HG02938 (cell line): ENCODE results near the gene RGS14.
"Not testable (repeated sequence)": the region's sequence is repeated elsewhere in the genome, so short reads cannot be mapped to it uniquely, and the experiment has no call there.

ENCODE experiments used
- ATAC-seq: cut with Tn5 transposase; IDR thresholded peaks from one replicate; pipeline ENCODE4 v1.9.1; 2021; ENCODE audit warnings: mild to moderate bottlenecking, moderate library complexity; ENCODE audit not compliant: unreplicated experiment

RGS14 gene

GRCh38 chr5:177399997-177400868 lies 42.5 kb downstream of the RGS14 start, which contains the start of gene PFN3:
Gene PFN3 (minus strand): TSS chr5:177400661. CDS start chr5:177400576, 85 bp downstream.
- ATAC-seq, result no peak

GRCh38 chr5:177402271-177403043 lies 44.7 kb downstream of the RGS14 start:
- ATAC-seq, result no peak

DNA sequence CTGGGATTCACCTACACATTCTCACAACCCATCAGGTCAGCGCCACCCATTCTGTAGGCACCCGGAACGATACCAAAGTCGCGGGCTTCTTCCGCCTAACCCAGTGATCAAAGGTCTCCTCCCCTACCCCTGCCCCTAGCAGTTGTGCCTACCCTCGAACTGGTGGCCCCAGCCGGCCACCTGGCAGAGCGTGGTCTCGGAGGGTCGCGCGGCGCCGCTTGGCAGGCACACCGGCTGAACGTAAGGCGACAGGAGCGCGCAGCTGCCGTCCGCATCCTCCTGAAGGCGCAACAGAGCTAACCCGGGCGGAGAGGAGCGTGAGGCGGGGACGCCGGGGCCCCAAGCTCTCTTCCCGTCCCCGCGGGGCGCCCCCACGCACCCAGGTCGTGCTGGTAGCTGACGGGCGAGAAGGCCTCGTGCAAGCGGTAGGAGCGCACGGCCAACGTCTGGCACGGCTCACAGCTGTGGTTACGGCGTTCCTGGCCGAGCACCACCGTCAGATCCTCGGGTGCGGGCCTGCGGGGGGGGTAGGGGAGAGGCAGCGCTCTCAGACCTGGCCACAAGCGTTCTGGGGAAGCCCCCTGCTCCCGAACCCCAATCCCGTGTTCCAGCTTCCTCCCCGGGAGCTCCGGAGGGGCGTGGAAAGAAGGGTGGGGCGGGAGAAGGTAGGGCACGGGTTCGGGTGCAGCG lies 45.5 kb downstream of the RGS14 start:
- ATAC-seq, result peak; percentile 23

DNA sequence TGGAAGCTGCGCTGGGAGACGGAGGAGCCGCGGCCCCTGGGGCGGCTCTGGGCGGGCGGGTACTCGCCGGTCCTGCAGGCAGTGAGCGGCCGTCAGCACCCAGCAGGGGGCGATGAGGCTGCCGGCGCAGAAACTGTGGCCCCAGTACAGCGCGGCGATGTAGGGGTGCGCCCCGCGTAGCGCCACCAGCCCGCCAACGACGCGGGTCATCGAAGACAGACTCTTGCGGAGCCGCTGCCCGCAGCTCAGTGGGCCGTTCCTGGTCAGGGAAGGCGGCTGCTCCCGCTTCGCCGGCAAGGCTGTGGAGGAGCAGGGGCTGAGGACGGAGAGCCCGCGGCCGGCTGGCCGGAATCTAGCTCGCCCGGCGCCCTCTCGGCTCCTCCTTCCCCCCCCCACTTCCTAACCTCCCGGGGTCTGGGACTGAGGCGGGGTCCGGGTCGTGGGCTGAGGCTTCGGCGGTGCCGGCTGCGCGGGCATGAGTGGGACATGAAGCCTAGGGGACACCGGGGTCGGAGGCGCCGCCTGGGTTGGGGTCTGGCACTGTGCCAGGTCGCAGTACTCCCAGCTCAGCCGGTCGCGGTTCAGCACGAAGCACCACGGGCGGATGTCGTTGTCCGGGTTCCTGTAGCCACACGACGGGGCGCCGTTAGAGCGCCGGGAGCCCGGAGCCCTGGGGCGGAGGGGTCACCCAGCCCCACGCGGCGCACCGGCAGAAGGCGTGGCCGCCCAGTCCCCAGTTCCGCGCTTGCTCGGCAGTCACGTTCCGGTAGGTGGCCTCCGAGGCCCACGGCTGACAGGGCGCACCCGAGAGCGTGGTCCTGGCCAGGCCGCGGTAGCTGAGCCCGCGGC lies 46.3 kb downstream of the RGS14 start:
- ATAC-seq, result peak; percentile 63

- no peak for ATAC-seq
Observed at GRCh38 chr5:177404641-177405179, 47.0 kb downstream of the RGS14 start.

GRCh38 chr5:177405312-177405711 lies 47.6 kb downstream of the RGS14 start:
- ATAC-seq, result no peak

- no peak for ATAC-seq
Observed at GRCh38 chr5:177405805-177406204, 48.1 kb downstream of the RGS14 start.

DNA sequence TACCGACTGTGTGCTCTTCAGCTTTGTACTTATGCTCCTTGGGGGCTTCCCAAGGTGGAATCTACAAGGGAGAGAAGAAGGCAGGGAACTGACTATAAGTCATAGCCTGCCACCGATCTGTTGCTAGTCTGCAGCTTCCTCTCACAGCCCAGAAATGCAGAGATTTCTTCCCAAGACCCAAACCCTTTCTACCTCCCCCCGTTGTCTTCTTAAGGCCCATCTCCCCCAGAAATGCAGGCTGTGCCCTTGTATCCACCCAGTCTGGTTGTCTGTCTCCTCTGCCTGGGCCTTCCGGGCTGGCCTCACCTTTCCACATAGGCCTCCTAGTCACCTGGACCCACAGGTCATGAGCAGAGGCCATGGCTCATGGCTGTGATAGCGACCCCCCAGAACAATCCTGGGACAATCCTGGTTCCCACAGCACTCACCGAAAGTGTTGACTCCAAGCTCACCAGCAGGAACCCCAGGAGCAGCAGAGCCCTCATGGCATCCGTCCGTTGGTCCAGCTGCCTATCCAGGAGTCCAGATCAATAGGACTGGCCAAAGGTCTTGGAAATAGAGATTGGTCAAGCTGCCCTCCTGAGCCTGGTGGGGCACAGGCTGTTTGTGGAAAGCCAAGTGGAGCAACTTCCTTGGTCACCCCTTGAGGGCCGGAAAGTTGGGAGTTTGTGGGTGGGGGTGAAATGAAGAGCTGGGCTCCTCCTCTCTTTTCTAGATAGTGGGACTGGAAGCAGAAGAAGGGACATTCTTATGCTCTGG lies 51.5 kb downstream of the RGS14 start, which contains the start of gene F12:
Gene F12, minus strand, starts transcription at position 522 of the 759 bp plus-strand sequence. Its CDS starts 37 bp downstream, at position 485.
- ATAC-seq, result no peak

DNA sequence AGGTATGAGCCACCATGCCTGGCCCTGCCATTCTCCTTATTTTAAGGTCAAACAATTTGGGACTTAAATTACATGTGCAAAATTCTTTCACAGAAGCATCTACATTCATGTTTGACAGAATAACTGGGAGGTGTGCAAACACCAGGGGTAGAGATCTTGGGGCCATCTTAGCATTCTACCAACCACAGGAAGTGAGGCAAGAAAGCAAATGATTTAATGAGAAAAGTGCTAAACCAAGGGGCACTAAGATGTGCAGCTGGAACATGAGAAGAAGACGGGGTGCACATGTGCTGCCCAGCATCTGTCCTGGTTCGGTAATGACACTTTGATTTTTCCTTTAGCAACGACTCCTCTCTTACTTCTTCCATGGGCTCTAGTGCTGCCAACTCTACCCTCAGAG lies 52.9 kb downstream of the RGS14 start:
- ATAC-seq, result no peak

DNA sequence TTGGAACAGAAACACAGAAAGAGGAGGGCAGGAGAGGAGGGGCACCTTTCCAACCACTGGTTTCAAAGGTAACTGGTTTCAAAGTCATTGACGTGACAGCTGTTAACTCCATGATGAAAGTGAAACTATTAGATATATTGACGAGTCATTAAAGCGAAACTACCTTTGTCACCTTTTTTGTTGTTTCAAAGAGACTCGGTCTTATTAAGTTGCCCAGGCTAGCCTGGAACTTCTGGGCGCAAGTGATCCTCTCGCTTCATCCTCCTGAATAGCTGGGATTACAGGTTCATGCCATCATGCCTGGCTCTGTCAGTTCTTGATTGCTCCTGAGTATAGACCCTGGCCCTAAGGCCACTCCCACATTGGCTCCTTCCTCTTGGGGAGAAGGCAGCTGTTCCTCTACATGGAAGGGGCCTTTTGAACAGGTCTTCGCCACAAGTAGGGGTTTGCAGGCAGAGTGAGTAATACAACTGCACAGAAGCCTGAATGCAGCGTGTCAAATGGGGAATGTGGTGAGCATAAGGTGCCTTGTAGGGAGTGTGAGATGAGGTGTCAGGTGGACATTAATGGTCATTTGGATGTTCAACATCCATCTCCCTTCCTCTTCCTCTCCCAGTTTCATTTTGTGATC lies 55.0 kb downstream of the RGS14 start:
- ATAC-seq, result peak; percentile 69

- ATAC-seq, result no peak
Observed at GRCh38 chr5:177414481-177414880, 56.8 kb downstream of the RGS14 start.

DNA sequence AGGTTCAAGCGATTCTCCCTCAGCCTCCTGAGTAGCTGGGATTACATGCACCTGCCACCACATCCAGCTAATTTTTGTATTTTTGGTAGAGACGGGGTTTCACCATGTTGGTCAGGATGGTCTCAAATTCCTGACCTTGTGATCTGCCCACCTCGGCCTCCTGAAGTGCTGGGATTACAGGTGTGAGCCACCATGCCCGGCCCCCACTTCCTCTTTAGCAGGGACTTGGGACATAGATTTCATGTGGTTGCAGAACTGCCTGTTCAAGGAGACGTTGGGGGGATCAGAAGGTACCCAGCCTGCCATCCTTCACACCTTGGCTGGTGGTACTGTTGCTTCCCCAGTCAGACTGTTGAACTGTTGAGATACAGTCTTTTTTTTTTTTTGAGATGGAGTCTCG lies 59.4 kb downstream of the RGS14 start:
- not testable (repeated sequence) for ATAC-seq

DNA sequence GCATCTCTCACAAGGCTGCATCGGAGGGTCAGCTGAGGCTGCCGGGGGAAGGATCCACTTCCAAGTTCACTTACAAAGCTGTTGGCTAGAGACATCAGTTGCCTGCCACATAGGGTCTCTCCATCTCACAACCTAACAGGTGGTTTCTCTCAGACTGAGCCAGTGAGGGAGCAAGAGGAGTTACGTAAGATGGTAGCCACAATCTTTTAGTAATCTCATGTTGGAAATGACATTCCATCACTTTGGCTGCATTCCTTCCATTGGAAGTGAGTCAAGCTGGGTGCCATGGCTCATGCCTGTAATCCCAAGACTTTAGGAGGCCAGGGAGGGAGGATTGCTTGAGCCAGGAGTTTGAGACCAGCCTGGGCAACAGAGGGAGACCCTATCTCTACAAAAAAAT lies 61.3 kb downstream of the RGS14 start:
- no peak for ATAC-seq

GRCh38 chr5:177420472-177420871 lies 62.7 kb downstream of the RGS14 start:
- ATAC-seq, result not testable (repeated sequence)

GRCh38 chr5:177421062-177421798 lies 63.5 kb downstream of the RGS14 start:
- ATAC-seq, result no peak
